Kidney (tissue), 14 donors: ENCODE data around the gene HES4. TPM values are rescaled to one million over a fixed set of nuclear protein-coding genes. Genes with fewer than 3 reads are reported as not detected.

Source experiments
- DNase-seq, 5 donors: peaks; one replicate each; pipeline ENCODE4 v3.0.0-alpha.2; 2013 to 2020
- FAIRE-seq: peaks from 2 replicates; lab custom pipeline; 2012; peaks lifted over from hg19 to GRCh38; lab: Jason Lieb, UNC
- H3K27ac ChIP-seq, 2 donors: one replicate each; pipeline ENCODE4 v1.7.0; 2013; ENCODE audit warnings: low read depth in 2 of 2, low read length in 2 of 2, inconsistent platforms in 1 of 2
- H3K27me3 ChIP-seq: one replicate; pipeline ENCODE4 v1.7.1; 2013; ENCODE audit warnings: low read length, inconsistent platforms; ENCODE audit not compliant: control insufficient read depth, insufficient read depth
- H3K36me3 ChIP-seq, 3 donors: one replicate each; pipeline versions ENCODE4 v1.7.0 to v1.7.1; 2013; ENCODE audit warnings: low read length in 3 of 3, control low read depth in 1 of 3, inconsistent platforms in 1 of 3; ENCODE audit not compliant: insufficient read depth in 3 of 3, control insufficient read depth in 2 of 3
- H3K4me1 ChIP-seq, 3 donors: one replicate each; pipeline versions ENCODE4 v1.7.0 to v1.7.1; 2013; ENCODE audit warnings: low read length in 3 of 3, inconsistent platforms in 1 of 3, low read depth in 1 of 3; ENCODE audit not compliant: control insufficient read depth in 2 of 3, insufficient read depth in 2 of 3
- H3K4me3 ChIP-seq, 3 donors: one replicate each; pipeline versions ENCODE4 v1.7.0 to v1.8.1; 2013; ENCODE audit warnings: low read length in 3 of 3, control low read depth in 1 of 3, inconsistent platforms in 1 of 3
- H3K9ac ChIP-seq, 3 donors: one replicate each; pipeline versions ENCODE4 v1.7.0 to v1.7.1; 2013; ENCODE audit warnings: low read length in 3 of 3, control low read depth in 1 of 3, inconsistent platforms in 1 of 3
- H3K9me3 ChIP-seq, 3 donors: one replicate each; pipeline versions ENCODE4 v1.7.0 to v1.7.1; 2013; ENCODE audit warnings: low read length in 3 of 3, control low read depth in 1 of 3, inconsistent platforms in 1 of 3; ENCODE audit not compliant: control insufficient read depth in 2 of 3, insufficient read depth in 1 of 3
- intact Hi-C: fragments of 100-400 bp; cut with DNase I; formaldehyde crosslinking; loops from one replicate; pipeline ENCODE4 v1.11.1; 2022
- polyA plus RNA-seq: library from polyadenylated mRNA; stranded (reverse); fragments of 350-450 nt; fragmentation: Illumina TruSeq; extraction: RNeasy Lipid Tissue Mini Kit (QIAGEN cat#74804); gene quantifications from one replicate; pipeline ENCODE4 v1.2.3, GENCODE V29; 2014; ENCODE audit warnings: low read depth, low replicate concordance; ENCODE audit not compliant: insufficient read depth
- total RNA-seq: library from RNA; stranded (reverse); fragmentation: NEBNext Ultra II Directional; extraction: Animal tissue kit (Norgen Biotek cat#: 25700); gene quantifications from one replicate; pipeline ENCODE4 v1.2.1, GENCODE V29; 2021
- TF ChIP-seq, protein P1 (sequence below): IDR thresholded peaks from 3 replicates; pipeline ENCODE4 v1.5.1; 2012; ENCODE audit warnings: mild to moderate bottlenecking, moderate library complexity, borderline replicate concordance; ENCODE audit not compliant: insufficient read depth; ENCODE audit errors: extremely low read depth
- donor health status: control.
- donor health status: control.
- donor health status: control.
- donor health status: control.
- donor health status: control.
- donor health status: DM: yes; HTN: yes; CAD: no.
- donor health status: Normal renal cell carcinoma (clear cell type).

Gene HES4
- total and polyA plus RNA-seq, 2 donors from 2014 or later = 15.8 to 32.0 TPM

DNA sequence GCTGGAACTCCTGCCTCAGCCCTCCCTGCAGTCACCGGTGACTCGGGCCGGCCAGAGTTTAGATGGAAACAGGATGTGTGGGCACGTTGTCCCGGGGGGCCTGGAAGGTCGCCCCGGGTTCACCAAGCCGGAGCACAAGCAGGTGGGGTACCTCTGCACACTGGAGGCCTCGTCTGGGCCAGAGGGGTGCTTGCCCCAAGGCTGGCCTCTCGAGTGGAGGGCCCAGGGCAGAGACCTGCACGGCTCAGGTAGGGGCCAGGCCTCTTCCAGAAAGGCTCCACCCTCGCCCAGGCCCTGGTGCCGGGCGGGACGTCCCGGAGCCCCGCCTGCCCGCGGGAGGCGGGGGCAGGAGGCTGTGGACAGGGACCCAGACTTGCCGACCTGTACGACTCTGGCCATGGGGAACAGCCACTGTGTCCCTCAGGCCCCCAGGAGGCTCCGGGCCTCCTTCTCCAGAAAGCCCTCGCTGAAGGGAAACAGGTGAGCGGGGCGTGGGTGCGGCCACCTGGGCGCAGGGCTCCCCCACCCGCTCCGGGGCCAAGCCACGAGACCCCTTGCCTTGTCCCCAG, 33.7 kb downstream of the HES4 start, which contains the start of gene PLEKHN1:
TSS of gene PLEKHN1 (plus strand) at position 348 of the 569 bp plus-strand sequence. CDS start at position 398, 50 bp downstream.
- FAIRE-seq = no peak
- intact Hi-C loops = no loop called here
- peaks cover 0 to 7% (median 0%) of the 10 kb centered on the region in 3 donors for H3K4me1 ChIP-seq
- peak within 1 kb of the TSS in 1 of 2 donors; percentile 22 for H3K27ac ChIP-seq
- peak within 1 kb of the TSS; percentile 26 to 66 (median 60) for H3K4me3 ChIP-seq
- no peaks in the 10 kb centered on the region for H3K9me3 ChIP-seq
- peak in 1 of 5 donors; percentile 58 for DNase-seq
- no peaks in the 10 kb centered on the region for H3K36me3 ChIP-seq
- peaks cover 9% of the 10 kb centered on the region for H3K27me3 ChIP-seq
- TF ChIP-seq, protein P1, sequence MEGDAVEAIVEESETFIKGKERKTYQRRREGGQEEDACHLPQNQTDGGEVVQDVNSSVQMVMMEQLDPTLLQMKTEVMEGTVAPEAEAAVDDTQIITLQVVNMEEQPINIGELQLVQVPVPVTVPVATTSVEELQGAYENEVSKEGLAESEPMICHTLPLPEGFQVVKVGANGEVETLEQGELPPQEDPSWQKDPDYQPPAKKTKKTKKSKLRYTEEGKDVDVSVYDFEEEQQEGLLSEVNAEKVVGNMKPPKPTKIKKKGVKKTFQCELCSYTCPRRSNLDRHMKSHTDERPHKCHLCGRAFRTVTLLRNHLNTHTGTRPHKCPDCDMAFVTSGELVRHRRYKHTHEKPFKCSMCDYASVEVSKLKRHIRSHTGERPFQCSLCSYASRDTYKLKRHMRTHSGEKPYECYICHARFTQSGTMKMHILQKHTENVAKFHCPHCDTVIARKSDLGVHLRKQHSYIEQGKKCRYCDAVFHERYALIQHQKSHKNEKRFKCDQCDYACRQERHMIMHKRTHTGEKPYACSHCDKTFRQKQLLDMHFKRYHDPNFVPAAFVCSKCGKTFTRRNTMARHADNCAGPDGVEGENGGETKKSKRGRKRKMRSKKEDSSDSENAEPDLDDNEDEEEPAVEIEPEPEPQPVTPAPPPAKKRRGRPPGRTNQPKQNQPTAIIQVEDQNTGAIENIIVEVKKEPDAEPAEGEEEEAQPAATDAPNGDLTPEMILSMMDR = no peak
- peak within 1 kb of the TSS in 2 of 3 donors; percentile 6 to 12 for H3K9ac ChIP-seq

DNA sequence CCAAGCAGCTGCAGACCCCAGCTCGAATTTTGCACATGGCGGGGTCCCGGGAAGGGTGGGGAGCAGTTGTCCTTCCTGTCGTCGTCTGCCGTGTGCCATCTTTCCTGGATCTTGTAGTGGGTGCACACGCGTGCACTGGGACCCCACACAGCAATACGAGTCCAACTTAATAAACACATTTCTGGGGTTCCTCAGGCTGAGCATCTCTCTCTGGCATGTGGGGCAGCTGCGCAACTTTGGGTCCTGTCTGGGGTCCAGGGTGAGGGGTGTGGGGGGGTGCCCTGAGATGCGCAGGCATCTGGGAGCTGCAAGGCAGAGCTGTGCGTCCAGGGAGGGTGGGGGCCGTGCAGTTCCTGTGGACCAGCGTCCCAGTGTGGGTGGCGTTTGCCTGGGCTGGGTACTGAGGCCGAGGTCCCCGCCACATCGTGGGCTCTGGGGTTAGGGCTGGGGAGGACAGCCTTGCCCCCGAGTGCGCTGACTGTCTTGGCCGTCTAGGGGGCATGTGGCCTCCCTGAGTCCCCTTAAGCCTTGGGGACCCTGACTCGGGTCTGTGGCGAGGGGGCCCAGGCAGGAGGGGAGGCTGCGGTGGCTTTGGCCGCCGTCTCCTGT, 34.3 kb downstream of the HES4 start:
- TF ChIP-seq, protein P1 = no peak
- Histone ChIP-seq H3K36me3 (no peaks in the 10 kb centered on the region), H3K4me3 (no peak overlapping the region), H3K27ac (no peak overlapping the region), H3K4me1 (peaks cover 0 to 7% (median 0%) of the 10 kb centered on the region in 3 donors), H3K9me3 (no peaks in the 10 kb centered on the region), H3K9ac (no peak overlapping the region), H3K27me3 (peaks cover 8% of the 10 kb centered on the region)
- DNase-seq (no peak), FAIRE-seq (no peak)
- intact Hi-C loops = no loop called here

DNA sequence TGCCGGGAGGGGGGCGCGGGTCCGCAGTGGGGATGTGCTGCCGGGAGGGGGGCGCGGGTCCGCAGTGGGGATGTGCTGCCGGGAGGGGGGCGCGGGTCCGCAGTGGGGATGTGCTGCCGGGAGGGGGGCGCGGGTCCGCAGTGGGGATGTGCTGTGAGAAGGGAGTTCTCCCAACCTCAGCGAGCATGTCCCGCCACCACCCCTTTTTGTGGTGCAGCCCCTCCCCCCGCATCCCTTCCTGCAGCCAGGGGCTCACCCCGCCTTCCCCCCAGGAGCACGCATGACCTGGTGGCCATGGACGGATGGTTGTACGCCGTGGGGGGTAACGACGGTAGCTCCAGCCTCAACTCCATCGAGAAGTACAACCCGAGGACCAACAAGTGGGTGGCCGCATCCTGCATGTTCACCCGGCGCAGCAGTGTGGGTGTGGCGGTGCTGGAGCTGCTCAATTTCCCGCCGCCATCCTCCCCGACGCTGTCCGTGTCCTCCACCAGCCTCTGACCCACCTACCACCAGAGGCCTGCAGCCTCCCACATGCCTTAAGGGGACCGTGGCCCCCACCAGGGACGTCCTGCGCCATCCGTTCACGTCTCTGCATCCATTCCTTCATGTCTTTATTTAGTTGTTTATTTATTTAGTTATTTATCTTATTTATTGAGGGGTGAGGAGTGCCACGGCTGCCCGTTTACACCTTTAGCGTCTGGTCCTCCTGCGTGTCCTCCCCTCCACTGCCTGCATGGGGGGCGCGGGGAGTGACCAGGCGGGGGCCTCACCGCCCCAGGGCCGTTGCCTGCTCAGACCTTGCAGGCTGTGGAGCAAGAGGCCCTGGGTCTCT, 35.0 kb downstream of the HES4 start:
- peak in 1 of 5 donors; percentile 49 for DNase-seq
- intact Hi-C loops = no loop called here
- no peaks in the 10 kb centered on the region for H3K36me3 ChIP-seq
- H3K4me3 ChIP-seq = no peak overlapping the region
- H3K9me3 ChIP-seq = no peaks in the 10 kb centered on the region
- TF ChIP-seq, protein P1 = no peak
- H3K9ac ChIP-seq = no peak overlapping the region
- FAIRE-seq = no peak
- no peak overlapping the region for H3K27ac ChIP-seq
- H3K27me3 ChIP-seq = peaks cover 8% of the 10 kb centered on the region
- peaks cover 0 to 7% (median 0%) of the 10 kb centered on the region in 3 donors for H3K4me1 ChIP-seq
